K562 (cell line): ENCODE results near the gene CMPK1. TPM values are rescaled to one million over a fixed set of nuclear protein-coding genes. Genes with fewer than 3 reads are reported as not detected.

Source experiments
- CSDE1 ChIP-seq, 2 experiments: fragments of 450-650 bp; IDR thresholded peaks; 2 replicates each; pipeline ENCODE4 v1.6.1; 2016; ENCODE audit warnings: mild to moderate bottlenecking in 1 of 2
- E2F1 ChIP-seq: sonication (generic); formaldehyde crosslinking; IDR thresholded peaks from 2 replicates; pipeline ENCODE4 v1.8.1; 2023; ENCODE audit warnings: mild to moderate bottlenecking, missing genetic modification reagents, moderate library complexity
- ETV1 ChIP-seq: fragments of 450-650 bp; conservative IDR thresholded peaks from 2 replicates; pipeline ENCODE4 v1.6.1; 2016; ENCODE audit warnings: missing genetic modification characterization, control low read depth, low read depth, missing compliant biosample characterization
- HOXB6 ChIP-seq: fragments of 250-450 bp; sonication (Bioruptor Pico); IDR thresholded peaks from 2 replicates; pipeline ENCODE4 v1.5.1; 2022; ENCODE audit warnings: mild to moderate bottlenecking, borderline replicate concordance
- ILF3 ChIP-seq: fragments of 450-650 bp; IDR thresholded peaks from 2 replicates; pipeline ENCODE4 v1.6.1; 2018; ENCODE audit warnings: antibody characterized with exemption, mild to moderate bottlenecking, moderate library complexity, borderline replicate concordance
- KAT7 ChIP-seq: sonication (generic); formaldehyde crosslinking; IDR thresholded peaks from 2 replicates; pipeline ENCODE4 v1.8.0; 2022; ENCODE audit warnings: missing genetic modification reagents, mild to moderate bottlenecking, borderline replicate concordance
- MYNN ChIP-seq, 2 experiments: sonication (generic); formaldehyde crosslinking in 1 of 2; IDR thresholded peaks; 2 replicates each; pipeline versions ENCODE4 v1.5.0 to v1.6.1; 2016 to 2020; ENCODE audit warnings: antibody characterized with exemption in 1 of 2, missing genetic modification reagents in 1 of 2
- NCOR1 ChIP-seq: fragments of 450-650 bp; IDR thresholded peaks from 2 replicates; pipeline ENCODE4 v1.6.1; 2016; ENCODE audit warnings: mild to moderate bottlenecking, moderate library complexity
- PTTG1 ChIP-seq: fragments of 450-650 bp; IDR thresholded peaks from 2 replicates; pipeline ENCODE4 v1.6.1; 2016; ENCODE audit warnings: low read depth, mild to moderate bottlenecking, missing genetic modification characterization, missing compliant biosample characterization
- SMAD3 ChIP-seq: fragments of 450-650 bp; formaldehyde crosslinking; conservative IDR thresholded peaks from 2 replicates; pipeline ENCODE4 v1.4.0; 2020; ENCODE audit warnings: mild to moderate bottlenecking
- SRSF7 ChIP-seq: fragments of 200-400 bp; formaldehyde crosslinking; optimal IDR thresholded peaks from 2 replicates; pipeline ENCODE3; 2017; ENCODE audit warnings: mild to moderate bottlenecking, low read depth, low read length
- ZBTB1 ChIP-seq: sonication (generic); formaldehyde crosslinking; IDR thresholded peaks from 2 replicates; pipeline ENCODE4 v1.8.1; 2023; ENCODE audit warnings: missing genetic modification reagents, low read depth, mild to moderate bottlenecking, borderline replicate concordance
- ZBTB40 ChIP-seq, 2 experiments: fragments of 450-650 bp in 1 of 2; sonication (generic) in 1 of 2; formaldehyde crosslinking in 1 of 2; IDR thresholded peaks; 2 replicates each; pipeline versions ENCODE4 v1.7.1 to v1.9.0; 2016 to 2022; ENCODE audit warnings: inconsistent platforms in 1 of 2, mild to moderate bottlenecking in 1 of 2, missing genetic modification reagents in 1 of 2
- ZNF239 ChIP-seq: fragments of 250-450 bp; sonication (Bioruptor Pico); IDR thresholded peaks from 2 replicates; pipeline ENCODE4 v1.4.0; 2020; ENCODE audit warnings: mild to moderate bottlenecking
- ZNF57 ChIP-seq: fragments of 450-650 bp; formaldehyde crosslinking; IDR thresholded peaks from 2 replicates; pipeline ENCODE4 v1.4.0; 2020; ENCODE audit warnings: mild to moderate bottlenecking, moderate library complexity
- ZNF778 ChIP-seq: fragments of 450-650 bp; formaldehyde crosslinking; IDR thresholded peaks from 2 replicates; pipeline ENCODE4 v1.4.0; 2020; ENCODE audit warnings: mild to moderate bottlenecking, moderate library complexity
- polyA plus RNA-seq, 8 experiments: library from polyadenylated mRNA; depleted of rRNA in 4 of 8; stranded (reverse) in 5 of 8; unstranded in 3 of 8; fragments of >200 nt; fragmentation: Nextera tagmentation in 2 of 8; fragmentation: Illumina TruSeq in 1 of 8; extraction: Ambion mirVana in 2 of 8; extraction: Trizol in 1 of 8; gene quantifications; 2 replicates each; pipeline versions ENCODE4 v1.2.1 to v1.2.3, GENCODE V29; 2011 to 2014; ENCODE audit warnings: inconsistent platforms in 1 of 8, missing spikeins in 1 of 8
- total RNA-seq, 7 experiments: library from RNA; depleted of rRNA in 6 of 7; stranded (reverse); fragments of >200 nt in 6 of 7; fragmentation: Illumina TruSeq in 2 of 7; extraction: Trizol in 2 of 7; gene quantifications; 2 replicates each; pipeline versions ENCODE4 v1.2.1 to v1.2.3, GENCODE V29; 2011 to 2021; ENCODE audit warnings: low replicate concordance in 1 of 7
- TF ChIP-seq, protein P1 (sequence below): sonication (generic); formaldehyde crosslinking; IDR thresholded peaks from 2 replicates; pipeline ENCODE4 v1.5.0; 2020; ENCODE audit warnings: missing genetic modification reagents

Gene CMPK1
- total and polyA plus RNA-seq, 9 of the 15 experiments (the other 6 are each of a cell fraction or from before 2014, with no cell fraction given), result 54.5 to 197 (median 116) TPM

- TF ChIP-seq ZBTB40 (IDR thresholded peaks at IDR 0.05) (no peak), ZBTB40 (CRISPR knock-in tag; IDR thresholded peaks at IDR 0.05) (no peak), E2F1 (CRISPR knock-in tag) (no peak), ZBTB1 (CRISPR knock-in tag) (no peak), MYNN (IDR thresholded peaks at IDR 0.05) (no peak), MYNN (CRISPR knock-in tag; IDR thresholded peaks at IDR 0.05) (no peak), ILF3 (no peak), ZNF57 (CRISPR knock-in tag) (no peak), SRSF7 (no peak), CSDE1 (IDR thresholded peaks at IDR 0.05) (no peak), ZNF778 (no peak), ETV1 (tag) (no peak), KAT7 (CRISPR knock-in tag) (no peak), NCOR1 (no peak), HOXB6 (CRISPR knock-in tag) (no peak), PTTG1 (no peak), SMAD3 (no peak), ZNF239 (no peak)
- TF ChIP-seq, protein P1, sequence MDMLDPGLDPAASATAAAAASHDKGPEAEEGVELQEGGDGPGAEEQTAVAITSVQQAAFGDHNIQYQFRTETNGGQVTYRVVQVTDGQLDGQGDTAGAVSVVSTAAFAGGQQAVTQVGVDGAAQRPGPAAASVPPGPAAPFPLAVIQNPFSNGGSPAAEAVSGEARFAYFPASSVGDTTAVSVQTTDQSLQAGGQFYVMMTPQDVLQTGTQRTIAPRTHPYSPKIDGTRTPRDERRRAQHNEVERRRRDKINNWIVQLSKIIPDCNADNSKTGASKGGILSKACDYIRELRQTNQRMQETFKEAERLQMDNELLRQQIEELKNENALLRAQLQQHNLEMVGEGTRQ (CRISPR knock-in tag), result no peak
- TF ChIP-seq, all 486 proteins: peak for 24
Measured at GRCh38 chr1:47351305-47351704, 17.7 kb downstream of the CMPK1 start (continued).
